HG03378 (cell line): ENCODE results near the gene TPCN1.

ENCODE experiments used
- ATAC-seq: cut with Tn5 transposase; IDR thresholded peaks from one replicate; pipeline ENCODE4 v1.9.1; 2021; ENCODE audit warnings: mild to moderate bottlenecking, moderate library complexity; ENCODE audit not compliant: unreplicated experiment

TPCN1 gene

GRCh38 chr12:113222730-113223531, 1.7 kb downstream of the TPCN1 start:
- no peak for ATAC-seq

- ATAC-seq: no peak
Observed at GRCh38 chr12:113224955-113225354, 3.7 kb downstream of the TPCN1 start.

GRCh38 chr12:113226696-113227568, 5.7 kb downstream of the TPCN1 start:
- no peak for ATAC-seq

DNA sequence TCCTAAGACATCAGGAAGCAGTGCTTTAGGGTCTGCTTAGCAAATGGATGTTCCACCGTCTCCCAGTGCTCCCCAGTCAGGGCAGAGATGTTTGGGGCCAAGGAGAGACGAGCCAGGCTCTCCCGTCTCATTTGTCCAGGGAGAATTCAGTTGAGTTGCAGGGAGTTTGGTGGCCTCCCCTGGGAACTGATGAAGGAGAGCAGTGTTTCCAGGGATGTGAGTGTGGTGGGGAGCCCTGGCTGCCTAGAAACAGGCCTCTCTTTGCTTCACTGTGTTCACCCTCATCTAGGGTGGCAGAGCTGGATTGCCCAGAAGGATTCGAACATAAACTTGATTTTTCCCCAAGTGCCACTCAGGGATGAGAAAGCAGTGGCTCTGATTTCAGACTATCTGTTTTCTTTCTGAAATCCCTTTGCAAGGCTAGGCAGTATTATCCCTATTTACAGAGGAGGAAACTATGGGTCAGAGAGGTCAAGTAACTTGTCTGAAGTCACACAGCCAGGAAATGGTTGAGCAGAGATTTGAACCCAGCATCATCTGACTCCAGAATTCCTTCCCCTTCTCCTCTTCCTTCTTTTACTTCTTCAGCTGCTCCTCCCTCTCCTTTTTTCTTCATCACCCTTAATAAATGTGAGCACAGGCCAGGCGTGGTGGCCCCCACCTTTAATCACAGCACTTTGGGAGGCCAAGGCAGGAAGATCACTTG, 6.6 kb downstream of the TPCN1 start:
- no peak for ATAC-seq

DNA sequence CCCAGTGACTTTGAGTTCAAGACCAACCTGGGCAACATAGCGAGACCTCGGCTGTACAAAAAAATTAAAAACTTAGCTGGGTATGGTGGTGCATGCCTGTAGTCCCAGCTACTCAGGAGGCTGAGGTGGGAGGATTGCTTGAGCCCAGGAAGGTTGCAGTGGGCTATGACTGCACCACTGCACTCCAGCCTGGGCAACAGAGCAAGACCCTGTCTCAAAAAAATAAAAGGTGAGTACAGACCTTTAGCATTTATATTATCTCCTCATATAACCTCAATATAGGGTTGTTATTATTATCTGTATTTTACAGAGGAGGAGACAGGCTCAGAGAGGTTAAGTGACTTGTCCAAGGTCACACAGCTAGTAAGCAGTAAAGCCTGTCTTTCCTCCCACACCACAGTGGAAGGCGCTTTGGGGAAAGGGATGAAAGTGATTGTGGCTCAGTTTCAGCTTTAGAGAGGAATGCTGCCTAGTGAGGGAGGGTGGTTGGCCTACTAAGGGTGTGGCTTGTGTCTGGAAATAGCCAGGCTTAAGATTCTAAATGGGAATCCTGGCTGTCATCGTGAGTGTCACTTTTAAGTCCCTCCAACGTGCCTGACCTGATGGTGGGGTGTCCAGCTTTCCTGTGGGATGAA, 7.2 kb downstream of the TPCN1 start:
- no peak for ATAC-seq

- ATAC-seq: no peak
Observed at GRCh38 chr12:113230315-113231234, 9.3 kb downstream of the TPCN1 start.

DNA sequence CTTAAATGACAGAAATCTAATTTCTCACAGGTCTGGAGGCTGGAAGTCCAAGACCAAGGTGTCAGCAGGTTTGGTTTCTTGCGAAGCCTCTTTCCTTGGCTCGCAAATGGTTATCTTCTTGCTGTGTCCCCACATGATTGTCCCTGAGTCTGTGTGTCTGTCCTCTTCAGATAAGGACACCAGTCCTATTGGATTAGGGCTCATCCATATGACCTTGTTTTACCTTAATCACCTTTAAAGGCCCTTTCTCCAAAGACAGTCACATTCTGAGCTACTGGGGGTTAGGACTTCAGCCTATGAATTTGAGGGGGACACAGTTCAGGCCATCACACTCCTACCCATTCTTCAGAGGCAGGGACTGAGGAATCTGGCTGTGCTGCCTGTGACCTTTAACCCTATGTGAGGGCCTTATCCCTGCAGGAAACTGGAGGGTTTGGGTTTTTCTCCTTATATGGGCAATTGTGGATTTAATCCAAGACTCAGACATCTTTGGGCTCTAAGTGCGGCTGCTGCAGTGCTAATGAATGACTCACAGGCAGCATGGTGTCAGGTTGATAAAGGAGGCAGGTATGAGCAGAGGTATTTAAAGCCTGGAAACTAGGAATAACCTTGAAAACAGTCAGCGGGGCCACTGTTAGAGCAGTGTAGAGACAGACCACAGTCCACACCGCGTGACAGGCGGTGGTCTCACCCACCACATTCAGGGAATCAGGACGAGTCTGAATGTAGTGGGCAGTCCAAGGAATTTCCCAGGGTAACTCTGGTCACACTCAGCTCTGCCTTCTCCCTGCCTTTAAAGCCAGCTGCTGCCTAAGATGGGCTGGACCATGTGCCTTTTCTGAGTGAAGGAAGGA, 10.2 kb downstream of the TPCN1 start:
- ATAC-seq: no peak

DNA sequence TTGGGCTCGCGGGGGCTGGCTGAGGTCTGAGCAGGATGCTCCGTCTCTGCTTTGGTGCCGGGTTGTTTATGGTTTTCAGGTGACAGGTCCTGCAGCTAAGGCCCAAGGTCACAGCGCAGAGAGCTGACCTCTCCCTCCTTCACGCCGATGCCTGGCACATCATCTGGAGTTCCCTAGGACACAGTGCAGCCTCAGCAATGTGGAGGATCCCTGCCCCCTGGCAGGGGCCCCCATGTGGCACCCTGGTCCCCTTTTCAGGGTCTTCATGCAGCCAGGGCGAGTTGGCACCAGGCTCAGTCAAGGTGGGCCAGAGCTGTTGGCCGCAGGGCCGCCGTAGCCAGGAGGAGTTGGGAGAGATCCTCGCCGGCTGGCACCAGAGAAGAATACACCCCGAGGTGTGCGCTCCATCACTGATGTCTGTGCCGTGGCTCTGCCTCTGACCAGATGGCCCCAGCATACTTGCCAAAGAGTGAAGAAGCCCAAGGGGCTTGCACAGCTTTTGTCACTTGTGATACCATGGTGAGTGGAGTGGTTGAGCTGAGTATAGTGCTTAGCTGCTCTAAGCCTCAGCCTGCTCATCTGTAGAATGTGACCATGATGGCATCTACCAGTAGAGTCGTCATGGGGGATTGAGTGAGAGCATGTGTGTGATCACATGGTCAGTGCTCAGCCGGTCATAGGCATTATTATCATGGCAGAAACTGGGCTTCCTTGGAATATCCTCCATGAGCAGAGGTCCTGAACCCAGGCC, 11.0 kb downstream of the TPCN1 start:
- no peak for ATAC-seq

DNA sequence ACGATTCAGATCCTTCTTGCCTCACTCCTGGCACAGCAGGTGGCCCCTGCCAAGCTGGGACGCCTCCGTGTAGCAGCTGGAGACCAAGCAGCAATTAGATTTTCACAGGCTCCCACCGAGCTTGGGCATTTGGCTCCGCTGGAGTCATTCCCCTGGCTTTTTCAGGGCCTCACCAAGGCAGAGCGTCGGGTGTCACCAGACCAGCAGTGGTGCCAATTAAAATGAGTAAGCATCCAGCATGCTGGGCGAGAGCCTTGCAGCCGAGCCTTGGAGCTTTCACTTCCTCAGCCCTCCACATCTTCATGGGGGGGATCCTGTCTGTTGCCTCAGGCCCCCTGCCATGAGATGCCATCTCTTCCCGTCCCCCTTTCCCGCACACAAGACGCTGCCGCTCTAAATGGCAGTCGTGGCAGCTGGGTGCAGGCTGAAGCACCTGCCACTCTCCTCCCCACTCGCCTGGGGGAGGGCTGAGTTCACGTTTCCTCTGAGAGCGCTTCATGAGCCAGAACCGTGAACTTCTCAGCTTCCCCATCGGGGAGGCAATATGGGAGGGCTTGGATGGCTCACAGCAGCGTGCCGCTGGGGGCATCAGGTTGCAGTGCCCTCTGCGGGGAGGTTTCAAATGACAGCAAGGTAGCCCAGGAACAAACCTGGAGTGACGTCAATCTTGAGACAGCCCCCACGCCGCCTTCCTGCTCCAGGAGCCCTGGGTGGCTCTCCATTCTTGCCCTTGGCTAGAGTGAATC, 11.7 kb downstream of the TPCN1 start:
- ATAC-seq: peak; percentile 46

DNA sequence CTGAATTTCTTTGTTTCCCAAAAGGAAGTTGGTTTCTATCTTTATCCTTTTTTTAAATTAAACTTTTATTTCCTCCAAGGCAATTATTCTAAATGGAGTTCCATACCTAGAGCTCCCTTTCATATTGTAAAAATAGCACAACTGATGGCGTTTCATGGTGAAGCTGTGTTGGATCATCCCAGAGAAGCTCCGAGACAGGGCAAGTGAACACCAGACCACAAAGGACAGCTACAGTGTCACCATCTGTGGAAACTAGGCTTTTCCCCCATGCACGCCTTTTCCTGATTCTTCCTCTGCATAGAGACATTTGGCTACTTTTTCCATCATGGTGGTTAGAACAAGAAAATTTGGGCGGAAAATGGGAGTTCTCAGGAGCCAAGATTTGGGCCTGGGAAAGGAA, 12.7 kb downstream of the TPCN1 start:
- ATAC-seq: no peak

DNA sequence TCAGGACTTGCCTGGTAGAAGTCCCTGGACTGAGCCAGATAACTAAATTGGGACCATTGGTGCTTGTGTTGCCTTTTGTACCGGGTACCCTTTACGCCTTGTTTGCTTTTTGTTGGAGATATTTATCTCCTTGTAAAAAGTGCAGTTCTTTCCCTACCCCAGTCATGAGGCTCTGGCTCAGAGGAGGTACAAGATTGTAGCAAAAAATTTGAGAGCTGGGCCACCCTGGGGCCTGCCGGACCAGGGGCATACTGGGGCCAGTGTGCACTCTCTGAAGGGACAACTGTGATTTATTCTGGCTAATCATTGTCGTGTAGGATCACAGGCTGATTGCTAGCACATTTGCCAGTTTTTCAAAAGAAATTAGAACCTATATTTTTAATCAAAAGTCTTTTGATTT, 13.2 kb downstream of the TPCN1 start:
- ATAC-seq: no peak

GRCh38 chr12:113235976-113236375, 14.7 kb downstream of the TPCN1 start:
- no peak for ATAC-seq

GRCh38 chr12:113236539-113237399, 15.5 kb downstream of the TPCN1 start:
- no peak for ATAC-seq

- no peak for ATAC-seq
Observed at GRCh38 chr12:113237748-113238147, 16.5 kb downstream of the TPCN1 start.

- no peak for ATAC-seq
Observed at GRCh38 chr12:113238309-113238708, 17.0 kb downstream of the TPCN1 start.

DNA sequence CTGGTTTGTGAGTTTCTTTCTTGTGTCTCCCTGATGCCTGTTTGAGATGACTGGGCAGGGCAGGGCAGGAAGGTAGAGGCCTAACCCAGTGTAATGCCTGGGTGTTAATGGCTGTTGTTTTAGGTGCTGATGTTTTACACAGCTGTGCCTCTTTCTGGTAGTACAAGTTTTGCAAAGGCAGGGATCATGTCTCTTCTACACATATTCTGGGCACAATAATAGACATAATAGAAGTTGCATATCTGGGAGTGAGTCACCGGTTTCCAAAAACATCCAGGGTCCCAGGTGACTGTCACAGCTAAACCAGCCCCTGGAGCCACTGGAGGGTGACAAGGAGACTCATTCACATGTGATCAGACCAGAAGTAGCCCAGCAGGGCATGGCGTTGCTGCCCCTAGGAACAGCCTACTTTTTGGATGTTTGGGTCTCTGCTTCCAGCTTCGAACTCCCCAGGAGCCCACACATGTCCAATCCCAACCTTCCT, 18.1 kb downstream of the TPCN1 start:
- ATAC-seq: no peak
